T47D (cell line): Measurements from ENCODE around the gene CD300LF.
A peak's percentile ranks its signal among the peaks of the same experiment; 100 is the strongest.

Experiments
- DNase-seq, 2 experiments: peaks; one replicate each; pipeline versions ENCODE4 v3.0.0 to v3.0.0-alpha.2; 2011 to 2012; ENCODE audit warnings: low read depth in 1 of 2, low spot score in 1 of 2
- JUND ChIP-seq: IDR thresholded peaks from 2 replicates; pipeline ENCODE4 v1.6.1; 2012; ENCODE audit warnings: low read depth
- in situ Hi-C: cut with HindIII; loops from 2 replicates; pipeline ENCODE4 v1.10.0; 2016; ENCODE audit warnings: low sequenced_read_pairs, low pct_unique_long_range_greater_than_20kb

The CD300LF gene

GRCh38 chr17:74712756-74713155 is at the start of gene CD300LF:
CD300LF (minus strand) TSS chr17:74712923; CDS start chr17:74712866, 57 bp downstream.
- in situ Hi-C loops = no loop called here
- DNase-seq = no peak
- no peak for TF ChIP-seq JUND

GRCh38 chr17:74761931-74762330 is 49.2 kb upstream of the CD300LF start:
- peak in 1 of 2 experiments; percentile 28 for DNase-seq
- no peak for TF ChIP-seq JUND
- in situ Hi-C loops = no loop called here

GRCh38 chr17:74761419-74761818 is 48.7 kb upstream of the CD300LF start:
- no peak for DNase-seq
- TF ChIP-seq JUND = no peak
- in situ Hi-C loops = no loop called here

- in situ Hi-C loops = no loop called here
- DNase-seq = peak in 1 of 2 experiments; percentile 97
- no peak; the same call in 1 of the 2 replicates for TF ChIP-seq JUND
Observed at GRCh38 chr17:74760404-74761105, 47.8 kb upstream of the CD300LF start.

GRCh38 chr17:74759941-74760340 is 47.2 kb upstream of the CD300LF start:
- in situ Hi-C loops = no loop called here
- 0 out of 2 replicates have a peak, but pooled peaks have one; percentile 44 for TF ChIP-seq JUND
- peak; percentile 92 to 98 for DNase-seq

- in situ Hi-C loops = no loop called here
- TF ChIP-seq JUND = no peak
- DNase-seq = peak in 1 of 2 experiments; percentile 78
Observed at GRCh38 chr17:74759243-74759801, 46.6 kb upstream of the CD300LF start.

- TF ChIP-seq JUND = no peak
- in situ Hi-C loops = no loop called here
- DNase-seq = peak in 1 of 2 experiments; percentile 89
Observed at GRCh38 chr17:74758848-74759168, 46.1 kb upstream of the CD300LF start.

GRCh38 chr17:74757931-74758847 is 45.5 kb upstream of the CD300LF start:
- TF ChIP-seq JUND = peak; percentile 11; the same call in 1 of the 2 replicates
- peak in 1 of 2 experiments; percentile 94 for DNase-seq
- in situ Hi-C loops = no loop called here

GRCh38 chr17:74757502-74757901 is 44.8 kb upstream of the CD300LF start:
- no peak; the same call in 1 of the 2 replicates for TF ChIP-seq JUND
- in situ Hi-C loops = no loop called here
- peak in 1 of 2 experiments; percentile 93 for DNase-seq

GRCh38 chr17:74756891-74757290 is 44.2 kb upstream of the CD300LF start:
- in situ Hi-C loops = no loop called here
- peak in 1 of 2 experiments; percentile 50 for DNase-seq
- TF ChIP-seq JUND = no peak

GRCh38 chr17:74755533-74755932 is 42.8 kb upstream of the CD300LF start:
- in situ Hi-C loops = no loop called here
- no peak for TF ChIP-seq JUND
- peak in 1 of 2 experiments; percentile 32 for DNase-seq

- in situ Hi-C loops = no loop called here
- peak in 1 of 2 experiments; percentile 62 for DNase-seq
Observed at GRCh38 chr17:74754832-74755231, 42.1 kb upstream of the CD300LF start.

GRCh38 chr17:74752822-74753401 is 40.2 kb upstream of the CD300LF start:
- in situ Hi-C loops = no loop called here
- no peak for TF ChIP-seq JUND
- peak in 1 of 2 experiments; percentile 47 for DNase-seq

More at GRCh38 chr17:74754832-74755231, 42.1 kb upstream of the CD300LF start:
- TF ChIP-seq JUND = no peak
